ENCODE results near the gene TOP3B. TPM values are rescaled to one million over a fixed set of nuclear protein-coding genes. Genes with fewer than 3 reads are reported as not detected.

TOP3B gene
- total and polyA plus RNA-seq, 4 donors, result 6.0 to 26.9 (median 8.8) TPM

- Histone ChIP-seq H3K27ac (ENCODE audit: low read depth in 1 of 2, low read length in 2 of 2) (no peak overlapping the region), H3K4me3 (ENCODE audit: low read depth in 1 of 3, low read length in 3 of 3) (no peak overlapping the region), H3K9ac (ENCODE audit: low read depth in 1 of 2, low read length in 2 of 2) (no peak overlapping the region), H3K36me3 (ENCODE audit: control insufficient read depth in 4 of 4, insufficient read depth in 3 of 4, low read depth in 1 of 4, low read length in 3 of 4) (no peaks in the 10 kb centered on the region), H3K4me1 (ENCODE audit: control insufficient read depth in 4 of 4, insufficient read depth in 4 of 4, low read length in 3 of 4) (no peaks in the 10 kb centered on the region), H3K9me3 (ENCODE audit: control insufficient read depth in 4 of 4, low read length in 3 of 4) (no peaks in the 10 kb centered on the region), H3K27me3 (ENCODE audit: control insufficient read depth in 4 of 4, insufficient read depth in 4 of 4, low read length in 3 of 4) (no peaks in the 10 kb centered on the region)
- WGBS, result 73% methylated on average over 17 of the region's 17 CpGs
- DNase-seq (ENCODE audit: low spot score), result no peak
- TF ChIP-seq TAF1 (conservative IDR thresholded peaks at IDR 0.05) (no peak), HNF4G (IDR thresholded peaks at IDR 0.05) (no peak), JUND (IDR thresholded peaks at IDR 0.05) (no peak), EGR1 (IDR thresholded peaks at IDR 0.05; ENCODE audit: low read depth in 2 of 2) (no peak), YY1 (IDR thresholded peaks at IDR 0.05) (no peak), HNF4A (conservative IDR thresholded peaks at IDR 0.05) (no peak)
- TF ChIP-seq, protein P1, sequence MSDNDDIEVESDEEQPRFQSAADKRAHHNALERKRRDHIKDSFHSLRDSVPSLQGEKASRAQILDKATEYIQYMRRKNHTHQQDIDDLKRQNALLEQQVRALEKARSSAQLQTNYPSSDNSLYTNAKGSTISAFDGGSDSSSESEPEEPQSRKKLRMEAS (IDR thresholded peaks at IDR 0.05), result no peak
- TF ChIP-seq, protein P2, sequence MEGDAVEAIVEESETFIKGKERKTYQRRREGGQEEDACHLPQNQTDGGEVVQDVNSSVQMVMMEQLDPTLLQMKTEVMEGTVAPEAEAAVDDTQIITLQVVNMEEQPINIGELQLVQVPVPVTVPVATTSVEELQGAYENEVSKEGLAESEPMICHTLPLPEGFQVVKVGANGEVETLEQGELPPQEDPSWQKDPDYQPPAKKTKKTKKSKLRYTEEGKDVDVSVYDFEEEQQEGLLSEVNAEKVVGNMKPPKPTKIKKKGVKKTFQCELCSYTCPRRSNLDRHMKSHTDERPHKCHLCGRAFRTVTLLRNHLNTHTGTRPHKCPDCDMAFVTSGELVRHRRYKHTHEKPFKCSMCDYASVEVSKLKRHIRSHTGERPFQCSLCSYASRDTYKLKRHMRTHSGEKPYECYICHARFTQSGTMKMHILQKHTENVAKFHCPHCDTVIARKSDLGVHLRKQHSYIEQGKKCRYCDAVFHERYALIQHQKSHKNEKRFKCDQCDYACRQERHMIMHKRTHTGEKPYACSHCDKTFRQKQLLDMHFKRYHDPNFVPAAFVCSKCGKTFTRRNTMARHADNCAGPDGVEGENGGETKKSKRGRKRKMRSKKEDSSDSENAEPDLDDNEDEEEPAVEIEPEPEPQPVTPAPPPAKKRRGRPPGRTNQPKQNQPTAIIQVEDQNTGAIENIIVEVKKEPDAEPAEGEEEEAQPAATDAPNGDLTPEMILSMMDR (IDR thresholded peaks at IDR 0.05; ENCODE audit: low read depth, low read length, missing input control), result no peak
These were observed 65.2 kb downstream of the TOP3B start for GRCh38 chr22:21917181-21917958.

- Histone ChIP-seq H3K9me3 (ENCODE audit: control insufficient read depth in 4 of 4, low read length in 3 of 4) (no peaks in the 10 kb centered on the region), H3K9ac (ENCODE audit: low read depth in 1 of 2, low read length in 2 of 2) (no peak overlapping the region), H3K4me1 (ENCODE audit: control insufficient read depth in 4 of 4, insufficient read depth in 4 of 4, low read length in 3 of 4) (no peaks in the 10 kb centered on the region), H3K36me3 (ENCODE audit: control insufficient read depth in 4 of 4, insufficient read depth in 3 of 4, low read depth in 1 of 4, low read length in 3 of 4) (no peaks in the 10 kb centered on the region), H3K4me3 (ENCODE audit: low read depth in 1 of 3, low read length in 3 of 3) (no peak overlapping the region), H3K27ac (ENCODE audit: low read depth in 1 of 2, low read length in 2 of 2) (no peak overlapping the region), H3K27me3 (ENCODE audit: control insufficient read depth in 4 of 4, insufficient read depth in 4 of 4, low read length in 3 of 4) (no peaks in the 10 kb centered on the region)
- 85% methylated on average over 4 of the region's 4 CpGs for WGBS
- no peak for DNase-seq (ENCODE audit: low spot score)
- no peak for TF ChIP-seq HNF4A (conservative IDR thresholded peaks at IDR 0.05)
- TF ChIP-seq YY1 (IDR thresholded peaks at IDR 0.05), result no peak
- no peak for TF ChIP-seq REST (IDR thresholded peaks at IDR 0.05)
- no peak for TF ChIP-seq RXRA (IDR thresholded peaks at IDR 0.05)
- no peak for TF ChIP-seq EGR1 (IDR thresholded peaks at IDR 0.05; ENCODE audit: low read depth in 2 of 2)
These were observed 66.2 kb downstream of the TOP3B start for GRCh38 chr22:21916309-21916918.

All from liver (tissue), 9 donors.